Activated T-cell treated with anti-CD3 and anti-CD28 coated beads, Interleukin-2, amount 50 U/mL, for 72 hours (primary cell): Measurements from ENCODE around the gene AFF2. TPM values are rescaled to one million over a fixed set of nuclear protein-coding genes. Genes with fewer than 3 reads are reported as not detected.
"Not testable (repeated sequence)": the region's sequence is repeated elsewhere in the genome, so short reads cannot be mapped to it uniquely, and the experiment has no call there.

Source experiments
- ATAC-seq, 2 donors: fragments of 150-1000 bp; cut with Tn5 transposase; replicated peaks in 1 of 2; 2 replicates each; pipeline ENCODE4 v1.10.0; 2021; ENCODE audit warnings: moderate library complexity in 2 of 2, mild to moderate bottlenecking in 1 of 2
- DNase-seq, 2 donors: peaks; one replicate each; pipeline ENCODE4 v3.0.0; 2021 to 2022; ENCODE audit warnings: mixed read lengths in 1 of 2
- H3K27ac Mint-ChIP-seq: one replicate; pipeline ENCODE4 v1.8.0; 2022; ENCODE audit warnings: mild to moderate bottlenecking, moderate library complexity, mixed read lengths
- H3K27me3 Mint-ChIP-seq: one replicate; pipeline ENCODE4 v1.8.0; 2022; ENCODE audit warnings: low read depth, mixed read lengths
- H3K36me3 Mint-ChIP-seq, 2 donors: one replicate each; pipeline ENCODE4 v1.8.0; 2022; ENCODE audit warnings: mixed read lengths in 2 of 2, mild to moderate bottlenecking in 1 of 2; ENCODE audit not compliant: insufficient read depth in 2 of 2
- H3K4me1 Mint-ChIP-seq: one replicate; pipeline ENCODE4 v1.8.0; 2022; ENCODE audit warnings: low read depth, mixed read lengths
- H3K4me3 Mint-ChIP-seq, 2 donors: one replicate each; pipeline ENCODE4 v1.8.0; 2022; ENCODE audit warnings: mild to moderate bottlenecking in 2 of 2, mixed read lengths in 2 of 2, moderate library complexity in 2 of 2
- H3K9me3 Mint-ChIP-seq, 2 donors: one replicate each; pipeline ENCODE4 v1.8.0; 2022; ENCODE audit warnings: mixed read lengths in 2 of 2
- total RNA-seq, 2 donors: library from RNA; stranded (reverse); gene quantifications; one replicate each; pipeline ENCODE4 v1.2.3, GENCODE V29; 2022

The AFF2 gene
- total RNA-seq, 2 donors from 2014 or later = 1.4 to 2.8 TPM

DNA sequence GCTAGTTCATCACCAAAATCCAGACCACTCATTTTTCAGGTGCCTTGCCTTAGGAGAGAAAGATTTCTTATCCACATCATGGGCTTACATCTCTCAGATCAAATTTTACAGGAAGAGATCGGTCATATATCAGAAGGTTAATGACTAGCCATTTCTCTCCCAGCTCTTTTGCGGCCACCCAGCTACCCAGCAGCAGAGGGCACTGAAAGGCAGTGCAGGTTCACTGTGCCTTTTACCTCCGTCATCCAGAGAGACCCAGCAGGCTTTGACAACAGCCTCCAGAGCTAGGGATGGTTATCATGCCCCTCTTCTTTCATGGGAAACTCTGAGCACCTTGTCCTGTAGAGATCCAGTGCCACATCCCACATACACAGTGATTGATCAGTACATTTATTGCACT is 384.8 kb downstream of the AFF2 start:
- no peak overlapping the region for H3K4me3 Mint-ChIP-seq
- no peak overlapping the region for H3K27ac Mint-ChIP-seq
- H3K27me3 Mint-ChIP-seq = peaks cover 10% of the 10 kb centered on the region
- DNase-seq = no peak
- no peaks in the 10 kb centered on the region for H3K9me3 Mint-ChIP-seq
- no peaks in the 10 kb centered on the region for H3K36me3 Mint-ChIP-seq
- H3K4me1 Mint-ChIP-seq = no peaks in the 10 kb centered on the region
- ATAC-seq = no peak

DNA sequence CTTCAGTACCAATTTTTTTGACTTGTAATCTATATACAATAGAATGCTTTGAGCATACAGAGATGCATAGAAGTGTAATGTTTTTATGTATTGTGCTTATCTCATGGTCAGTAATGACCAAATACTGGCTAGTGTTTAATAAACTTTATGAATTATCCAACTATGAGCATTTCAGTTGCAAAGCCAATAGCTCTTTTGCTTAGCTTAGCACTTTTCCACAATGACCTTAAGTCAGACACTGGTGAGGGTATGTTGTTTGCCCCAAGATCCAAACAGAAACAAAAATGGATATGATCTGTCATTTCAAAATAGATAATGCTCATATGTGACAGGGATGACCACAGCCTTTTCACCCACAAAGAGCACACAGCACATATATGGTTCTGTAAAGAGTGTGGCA is 393.0 kb downstream of the AFF2 start:
- H3K4me1 Mint-ChIP-seq = no peaks in the 10 kb centered on the region
- no peaks in the 10 kb centered on the region for H3K36me3 Mint-ChIP-seq
- H3K27ac Mint-ChIP-seq = no peak overlapping the region
- peaks cover 14% of the 10 kb centered on the region for H3K27me3 Mint-ChIP-seq
- DNase-seq = no peak
- H3K9me3 Mint-ChIP-seq = no peaks in the 10 kb centered on the region
- H3K4me3 Mint-ChIP-seq = no peak overlapping the region
- no peak for ATAC-seq

DNA sequence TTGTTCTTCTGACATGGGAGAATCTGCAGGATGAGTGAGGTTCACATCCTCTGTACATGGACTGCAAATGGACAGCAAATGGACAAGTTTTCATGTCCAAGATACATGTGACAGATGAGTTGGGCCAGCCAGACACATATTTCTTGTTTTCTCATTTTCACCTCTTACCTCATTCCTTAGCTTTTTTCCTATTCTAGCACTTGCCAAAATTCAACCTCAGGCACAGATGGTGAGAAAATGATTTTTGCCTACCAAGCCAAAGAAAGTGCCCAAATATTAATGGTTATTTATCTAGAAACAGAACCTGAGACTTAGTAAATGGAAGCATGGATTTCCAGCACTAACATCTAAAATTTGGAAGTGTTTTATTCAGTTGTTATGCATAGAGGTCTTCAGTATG is 402.2 kb downstream of the AFF2 start:
- ATAC-seq = no peak
- no peak for DNase-seq
- H3K4me1 Mint-ChIP-seq = no peaks in the 10 kb centered on the region
- no peaks in the 10 kb centered on the region for H3K9me3 Mint-ChIP-seq
- no peak overlapping the region for H3K4me3 Mint-ChIP-seq
- H3K27me3 Mint-ChIP-seq = peaks cover 4% of the 10 kb centered on the region
- H3K36me3 Mint-ChIP-seq = no peaks in the 10 kb centered on the region
- H3K27ac Mint-ChIP-seq = no peak overlapping the region

DNA sequence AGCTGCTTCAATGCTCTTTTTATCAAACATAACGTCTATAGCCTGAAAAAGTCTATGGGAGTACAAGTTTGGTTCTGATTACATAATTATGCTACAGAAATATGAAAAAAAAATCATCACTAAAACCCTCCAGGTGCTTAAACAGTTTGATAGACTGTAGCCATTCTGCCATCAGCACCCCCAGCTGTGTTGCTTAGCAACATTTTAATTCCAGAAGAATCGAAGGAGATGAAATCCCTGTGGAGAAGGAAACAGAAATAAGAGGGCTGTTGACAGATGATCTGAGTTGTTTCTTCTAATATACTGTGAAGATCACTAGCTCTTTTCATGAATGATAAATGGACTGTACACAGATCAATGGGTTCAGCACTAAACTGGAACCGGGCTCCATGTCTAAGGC is 402.8 kb downstream of the AFF2 start:
- Mint-ChIP-seq H3K4me1 (no peaks in the 10 kb centered on the region), H3K27ac (no peak overlapping the region), H3K4me3 (no peak overlapping the region), H3K36me3 (no peaks in the 10 kb centered on the region), H3K9me3 (peaks cover 0 to 2% of the 10 kb centered on the region in 2 donors), H3K27me3 (peaks cover 4% of the 10 kb centered on the region)
- ATAC-seq = no peak
- DNase-seq = no peak

DNA sequence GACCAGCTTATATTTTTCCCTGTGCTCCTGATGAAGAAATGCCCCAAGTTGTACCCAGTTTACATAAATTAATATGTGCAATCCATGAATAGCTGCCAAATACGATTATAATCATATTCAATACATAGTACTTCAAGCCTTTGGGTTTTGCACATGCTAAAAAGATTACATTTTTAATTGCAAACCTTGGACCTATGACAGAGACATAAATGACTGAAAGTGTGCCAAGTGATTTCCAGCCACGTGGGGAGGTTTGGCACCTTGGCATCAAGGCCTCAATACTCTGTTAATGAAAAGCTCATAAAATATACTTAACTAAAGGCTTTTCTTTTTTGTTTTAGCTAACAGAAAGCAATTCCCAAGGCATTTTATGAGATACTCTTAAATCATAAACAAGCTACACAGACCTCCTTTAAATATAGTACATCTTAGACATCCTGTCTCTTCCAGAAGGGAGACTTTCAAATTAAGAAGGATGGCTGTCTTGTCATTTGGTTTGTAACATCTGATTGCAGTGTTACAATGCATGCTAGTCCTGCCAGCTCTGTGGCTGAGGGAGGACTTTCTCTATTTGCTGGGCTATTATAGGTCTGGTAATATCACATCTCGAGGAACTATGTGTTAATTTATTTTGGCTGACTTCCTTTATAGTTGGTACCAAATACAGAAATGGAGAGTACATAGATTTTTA is 404.1 kb downstream of the AFF2 start:
- peaks cover 4% of the 10 kb centered on the region for H3K27me3 Mint-ChIP-seq
- DNase-seq = no peak
- H3K36me3 Mint-ChIP-seq = no peaks in the 10 kb centered on the region
- H3K4me3 Mint-ChIP-seq = no peak overlapping the region
- ATAC-seq = no peak
- H3K27ac Mint-ChIP-seq = no peak overlapping the region
- peaks cover 0 to 2% of the 10 kb centered on the region in 2 donors for H3K9me3 Mint-ChIP-seq
- no peaks in the 10 kb centered on the region for H3K4me1 Mint-ChIP-seq

DNA sequence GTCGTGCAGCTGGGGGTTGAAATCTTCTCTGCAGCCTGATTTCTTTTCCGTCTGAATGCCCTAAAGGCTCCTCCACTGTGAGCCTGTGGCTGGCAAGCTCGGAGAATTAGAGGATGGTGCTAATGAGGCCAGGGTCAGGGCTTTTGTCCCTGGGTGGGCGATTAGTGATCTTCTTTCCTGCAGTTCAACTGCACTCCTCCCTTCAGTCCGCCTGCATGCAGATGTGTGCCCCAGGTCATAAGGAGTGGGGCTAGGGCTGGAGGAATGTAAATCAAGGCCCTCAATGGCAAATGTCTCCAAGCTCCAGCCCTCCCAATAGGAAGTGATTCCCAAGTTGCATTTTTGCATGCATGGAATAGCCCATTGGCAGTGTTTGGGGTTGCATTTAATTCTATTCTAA is 405.0 kb downstream of the AFF2 start:
- H3K4me1 Mint-ChIP-seq = no peaks in the 10 kb centered on the region
- H3K36me3 Mint-ChIP-seq = no peaks in the 10 kb centered on the region
- H3K4me3 Mint-ChIP-seq = no peak overlapping the region
- H3K27me3 Mint-ChIP-seq = peaks cover 4% of the 10 kb centered on the region
- no peak overlapping the region for H3K27ac Mint-ChIP-seq
- DNase-seq (no peak), ATAC-seq (no peak)
- peaks cover 0 to 2% of the 10 kb centered on the region in 2 donors for H3K9me3 Mint-ChIP-seq

DNA sequence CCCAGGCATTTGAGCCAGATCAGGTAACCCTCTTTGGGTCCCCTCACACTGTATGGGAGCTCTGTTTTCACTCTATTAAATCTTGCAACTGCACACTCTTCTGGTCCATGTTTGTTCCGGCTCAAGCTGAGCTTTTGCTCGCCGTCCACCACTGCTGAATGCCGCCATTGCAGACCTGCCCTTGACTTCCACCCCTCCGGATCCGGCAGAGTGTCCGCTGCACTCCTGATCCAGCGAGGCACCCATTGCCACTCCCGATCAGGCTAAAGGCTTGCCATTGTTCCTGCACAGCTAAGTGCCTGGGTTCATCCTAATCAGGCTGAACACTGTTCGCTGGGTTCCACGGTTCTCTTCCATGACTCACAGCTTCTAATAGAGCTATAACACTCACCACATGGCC is 406.2 kb downstream of the AFF2 start:
- not testable (repeated sequence) for H3K27ac Mint-ChIP-seq, H3K27me3 Mint-ChIP-seq, H3K9me3 Mint-ChIP-seq, H3K4me3 Mint-ChIP-seq, H3K4me1 Mint-ChIP-seq, ATAC-seq, H3K36me3 Mint-ChIP-seq, DNase-seq

DNA sequence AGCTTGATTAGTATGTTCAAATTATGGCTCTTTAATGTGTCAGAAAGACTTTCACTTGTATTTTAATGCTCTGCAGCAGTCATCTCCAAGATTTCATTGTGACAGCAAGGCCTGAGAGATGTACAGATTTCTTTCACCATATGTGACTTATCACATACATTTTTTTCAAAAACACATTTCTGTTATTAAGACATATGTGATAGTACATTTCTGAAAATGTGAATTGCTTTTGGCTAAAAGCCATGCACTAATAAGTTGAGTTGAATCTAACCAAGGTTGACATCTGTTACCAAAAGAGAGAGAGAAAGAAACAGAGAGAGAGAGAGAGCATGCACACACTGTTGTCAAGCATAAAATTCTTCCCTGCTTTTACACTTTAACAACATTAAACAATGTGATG is 409.3 kb downstream of the AFF2 start:
- H3K4me3 Mint-ChIP-seq = no peak overlapping the region
- ATAC-seq (no peak), DNase-seq (no peak)
- H3K27me3 Mint-ChIP-seq = no peaks in the 10 kb centered on the region
- no peaks in the 10 kb centered on the region for H3K4me1 Mint-ChIP-seq
- peaks cover 0 to 2% of the 10 kb centered on the region in 2 donors for H3K9me3 Mint-ChIP-seq
- no peak overlapping the region for H3K27ac Mint-ChIP-seq
- H3K36me3 Mint-ChIP-seq = no peaks in the 10 kb centered on the region

DNA sequence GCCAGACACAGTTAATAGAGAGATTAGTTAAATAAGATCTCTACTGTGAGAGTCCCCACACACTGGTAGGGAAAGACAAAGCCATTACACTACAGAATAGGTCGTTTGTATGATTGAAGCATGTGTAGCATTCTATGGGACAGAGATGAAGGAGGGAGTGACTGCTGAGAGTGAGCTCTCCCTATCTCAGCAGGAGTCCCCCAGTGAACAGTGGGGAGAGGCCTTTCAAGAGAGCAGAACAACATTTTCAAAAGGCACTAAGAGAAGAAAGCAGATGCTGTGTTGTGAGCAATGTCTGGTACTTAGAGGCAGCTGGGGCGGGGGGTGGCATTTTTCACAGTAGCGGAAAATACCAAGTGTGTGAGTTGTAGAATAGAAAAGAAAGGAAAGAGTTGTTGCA is 413.6 kb downstream of the AFF2 start:
- ATAC-seq (no peak), DNase-seq (no peak)
- Mint-ChIP-seq H3K36me3 (no peaks in the 10 kb centered on the region), H3K9me3 (no peaks in the 10 kb centered on the region), H3K27ac (no peak overlapping the region), H3K4me1 (no peaks in the 10 kb centered on the region), H3K27me3 (peaks cover 10% of the 10 kb centered on the region), H3K4me3 (no peak overlapping the region)

DNA sequence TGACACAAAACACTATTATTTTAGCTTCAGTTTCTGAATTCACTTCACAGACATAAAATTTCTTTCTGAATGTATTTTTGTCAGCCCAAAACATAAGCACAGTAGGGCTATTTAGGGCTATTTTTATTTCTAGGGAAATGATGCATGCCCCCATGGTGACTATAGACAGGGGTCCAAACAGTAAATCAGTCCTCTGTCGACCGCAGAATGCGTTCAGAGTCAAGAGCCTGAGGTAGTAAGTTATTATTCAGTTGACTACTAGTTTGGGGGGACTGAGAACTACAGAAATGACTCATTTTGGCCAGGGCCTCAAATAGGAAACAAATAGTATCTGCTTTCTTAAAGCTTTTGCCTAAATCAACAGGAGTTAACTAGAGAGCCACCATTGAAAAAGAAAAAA is 414.4 kb downstream of the AFF2 start:
- H3K9me3 Mint-ChIP-seq = no peaks in the 10 kb centered on the region
- no peak for DNase-seq
- H3K27ac Mint-ChIP-seq = no peak overlapping the region
- H3K4me3 Mint-ChIP-seq = no peak overlapping the region
- H3K4me1 Mint-ChIP-seq = no peaks in the 10 kb centered on the region
- no peaks in the 10 kb centered on the region for H3K36me3 Mint-ChIP-seq
- H3K27me3 Mint-ChIP-seq = peaks cover 10% of the 10 kb centered on the region
- ATAC-seq = no peak

DNA sequence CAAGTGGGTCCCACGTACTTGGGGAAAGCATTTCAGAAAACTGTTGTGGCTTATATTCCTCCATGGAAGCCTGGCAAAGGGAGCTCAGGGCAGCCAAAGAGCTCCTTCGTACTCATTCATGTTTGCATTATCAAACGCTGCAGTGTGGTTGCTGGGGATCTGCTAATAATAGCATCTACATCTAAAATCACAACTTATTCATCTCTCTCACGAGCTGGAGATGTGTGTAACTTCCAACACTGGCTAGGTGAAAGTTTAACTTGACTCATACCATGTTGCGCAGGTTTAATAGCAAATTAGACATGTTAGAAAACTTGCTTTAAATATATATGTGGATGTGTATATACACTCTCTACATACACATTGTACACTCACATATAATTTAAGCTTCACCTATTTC is 415.1 kb downstream of the AFF2 start:
- DNase-seq (no peak), ATAC-seq (no peak)
- Mint-ChIP-seq H3K27ac (no peak overlapping the region), H3K4me3 (no peak overlapping the region), H3K9me3 (no peaks in the 10 kb centered on the region), H3K4me1 (no peaks in the 10 kb centered on the region), H3K27me3 (peaks cover 17% of the 10 kb centered on the region), H3K36me3 (no peaks in the 10 kb centered on the region)

DNA sequence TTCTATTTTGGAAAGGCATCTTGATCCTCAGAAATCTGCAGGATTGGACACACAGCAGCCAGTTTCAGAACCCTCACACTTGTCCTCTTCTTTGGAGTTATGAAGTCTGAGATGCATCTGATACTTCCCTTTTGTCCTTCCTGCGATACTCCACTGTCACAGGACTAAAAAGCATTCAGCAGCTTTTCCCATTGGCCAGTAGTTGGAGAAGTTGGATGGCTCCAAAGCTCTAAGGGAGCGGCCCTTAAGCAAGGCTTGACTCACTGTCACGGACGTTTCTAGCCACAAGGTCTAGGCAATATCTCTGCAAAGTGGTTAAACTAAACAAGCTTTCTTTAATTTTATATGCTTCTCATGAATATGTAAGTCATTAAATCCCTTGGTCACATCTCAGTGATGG is 417.0 kb downstream of the AFF2 start:
- H3K27me3 Mint-ChIP-seq = peaks cover 21% of the 10 kb centered on the region

DNA sequence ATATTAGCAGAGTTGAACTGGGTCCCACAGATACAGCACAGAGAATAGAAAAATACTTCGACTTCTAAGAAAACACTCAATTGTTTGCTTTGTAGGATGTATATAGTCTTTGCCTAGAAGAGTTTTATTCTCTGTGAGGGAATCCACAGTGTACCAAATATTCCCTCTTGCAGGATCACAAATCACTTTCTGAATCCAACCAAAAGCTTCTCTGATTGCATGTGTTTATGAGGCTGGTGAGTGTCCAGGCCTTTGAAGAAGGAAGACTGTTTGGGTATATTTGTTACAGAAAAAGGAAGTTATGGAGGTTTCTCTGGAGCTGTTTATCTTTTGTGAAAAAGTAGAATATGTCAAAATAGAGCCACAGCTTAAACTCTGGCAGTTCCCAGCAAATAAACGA is 423.2 kb downstream of the AFF2 start:
- peaks cover 39% of the 10 kb centered on the region for H3K27me3 Mint-ChIP-seq
- no peaks in the 10 kb centered on the region for H3K9me3 Mint-ChIP-seq
- no peak overlapping the region for H3K4me3 Mint-ChIP-seq
- H3K4me1 Mint-ChIP-seq = no peaks in the 10 kb centered on the region
- no peak overlapping the region for H3K27ac Mint-ChIP-seq
- no peaks in the 10 kb centered on the region for H3K36me3 Mint-ChIP-seq
- ATAC-seq (no peak), DNase-seq (no peak)

More for the DNA sequence above, 417.0 kb downstream of the AFF2 start:
- no peak for DNase-seq
- no peak for ATAC-seq
- Mint-ChIP-seq H3K36me3 (no peaks in the 10 kb centered on the region), H3K27ac (no peak overlapping the region), H3K4me3 (no peak overlapping the region), H3K4me1 (no peaks in the 10 kb centered on the region), H3K9me3 (no peaks in the 10 kb centered on the region)

DNA sequence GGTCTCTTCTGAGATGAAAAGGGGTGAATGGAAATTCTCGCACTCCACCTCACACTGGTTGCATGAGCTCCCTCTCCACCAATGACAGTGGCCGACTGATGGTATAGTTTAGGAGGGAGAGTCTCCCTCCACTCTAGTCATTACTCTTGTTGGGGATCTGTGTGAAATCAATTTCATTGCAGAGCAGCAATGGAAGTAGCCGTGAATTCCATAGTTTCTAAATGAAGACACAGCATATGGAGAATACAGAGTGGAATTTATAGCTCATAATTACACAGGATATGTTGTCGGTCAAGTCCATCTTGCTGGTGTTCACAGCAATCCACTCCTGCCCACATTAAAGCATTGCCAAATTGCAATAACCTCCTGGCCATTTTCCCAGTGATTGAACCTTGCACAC is 426.0 kb downstream of the AFF2 start:
- DNase-seq (no peak), ATAC-seq (no peak)
- Mint-ChIP-seq H3K4me1 (no peaks in the 10 kb centered on the region), H3K4me3 (no peak overlapping the region), H3K36me3 (no peaks in the 10 kb centered on the region), H3K27ac (no peak overlapping the region), H3K9me3 (no peaks in the 10 kb centered on the region), H3K27me3 (peaks cover 32% of the 10 kb centered on the region)
